Measurements from ENCODE around the gene SIGLEC8. TPM values are rescaled to one million over a fixed set of nuclear protein-coding genes. Genes with fewer than 3 reads are reported as not detected.

The SIGLEC8 gene
- total and polyA plus RNA-seq, 9 of the 15 experiments (the other 6 are each of a cell fraction or from before 2014, with no cell fraction given): 0.04 to 0.65 (median 0.39) TPM

- TF ChIP-seq, protein P1, sequence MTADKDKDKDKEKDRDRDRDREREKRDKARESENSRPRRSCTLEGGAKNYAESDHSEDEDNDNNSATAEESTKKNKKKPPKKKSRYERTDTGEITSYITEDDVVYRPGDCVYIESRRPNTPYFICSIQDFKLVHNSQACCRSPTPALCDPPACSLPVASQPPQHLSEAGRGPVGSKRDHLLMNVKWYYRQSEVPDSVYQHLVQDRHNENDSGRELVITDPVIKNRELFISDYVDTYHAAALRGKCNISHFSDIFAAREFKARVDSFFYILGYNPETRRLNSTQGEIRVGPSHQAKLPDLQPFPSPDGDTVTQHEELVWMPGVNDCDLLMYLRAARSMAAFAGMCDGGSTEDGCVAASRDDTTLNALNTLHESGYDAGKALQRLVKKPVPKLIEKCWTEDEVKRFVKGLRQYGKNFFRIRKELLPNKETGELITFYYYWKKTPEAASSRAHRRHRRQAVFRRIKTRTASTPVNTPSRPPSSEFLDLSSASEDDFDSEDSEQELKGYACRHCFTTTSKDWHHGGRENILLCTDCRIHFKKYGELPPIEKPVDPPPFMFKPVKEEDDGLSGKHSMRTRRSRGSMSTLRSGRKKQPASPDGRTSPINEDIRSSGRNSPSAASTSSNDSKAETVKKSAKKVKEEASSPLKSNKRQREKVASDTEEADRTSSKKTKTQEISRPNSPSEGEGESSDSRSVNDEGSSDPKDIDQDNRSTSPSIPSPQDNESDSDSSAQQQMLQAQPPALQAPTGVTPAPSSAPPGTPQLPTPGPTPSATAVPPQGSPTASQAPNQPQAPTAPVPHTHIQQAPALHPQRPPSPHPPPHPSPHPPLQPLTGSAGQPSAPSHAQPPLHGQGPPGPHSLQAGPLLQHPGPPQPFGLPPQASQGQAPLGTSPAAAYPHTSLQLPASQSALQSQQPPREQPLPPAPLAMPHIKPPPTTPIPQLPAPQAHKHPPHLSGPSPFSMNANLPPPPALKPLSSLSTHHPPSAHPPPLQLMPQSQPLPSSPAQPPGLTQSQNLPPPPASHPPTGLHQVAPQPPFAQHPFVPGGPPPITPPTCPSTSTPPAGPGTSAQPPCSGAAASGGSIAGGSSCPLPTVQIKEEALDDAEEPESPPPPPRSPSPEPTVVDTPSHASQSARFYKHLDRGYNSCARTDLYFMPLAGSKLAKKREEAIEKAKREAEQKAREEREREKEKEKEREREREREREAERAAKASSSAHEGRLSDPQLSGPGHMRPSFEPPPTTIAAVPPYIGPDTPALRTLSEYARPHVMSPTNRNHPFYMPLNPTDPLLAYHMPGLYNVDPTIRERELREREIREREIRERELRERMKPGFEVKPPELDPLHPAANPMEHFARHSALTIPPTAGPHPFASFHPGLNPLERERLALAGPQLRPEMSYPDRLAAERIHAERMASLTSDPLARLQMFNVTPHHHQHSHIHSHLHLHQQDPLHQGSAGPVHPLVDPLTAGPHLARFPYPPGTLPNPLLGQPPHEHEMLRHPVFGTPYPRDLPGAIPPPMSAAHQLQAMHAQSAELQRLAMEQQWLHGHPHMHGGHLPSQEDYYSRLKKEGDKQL (CRISPR knock-in tag; IDR thresholded peaks at IDR 0.05; ENCODE audit: borderline replicate concordance): peak; percentile 69; the same call in 1 of the 2 replicates
- TF ChIP-seq, protein P2, sequence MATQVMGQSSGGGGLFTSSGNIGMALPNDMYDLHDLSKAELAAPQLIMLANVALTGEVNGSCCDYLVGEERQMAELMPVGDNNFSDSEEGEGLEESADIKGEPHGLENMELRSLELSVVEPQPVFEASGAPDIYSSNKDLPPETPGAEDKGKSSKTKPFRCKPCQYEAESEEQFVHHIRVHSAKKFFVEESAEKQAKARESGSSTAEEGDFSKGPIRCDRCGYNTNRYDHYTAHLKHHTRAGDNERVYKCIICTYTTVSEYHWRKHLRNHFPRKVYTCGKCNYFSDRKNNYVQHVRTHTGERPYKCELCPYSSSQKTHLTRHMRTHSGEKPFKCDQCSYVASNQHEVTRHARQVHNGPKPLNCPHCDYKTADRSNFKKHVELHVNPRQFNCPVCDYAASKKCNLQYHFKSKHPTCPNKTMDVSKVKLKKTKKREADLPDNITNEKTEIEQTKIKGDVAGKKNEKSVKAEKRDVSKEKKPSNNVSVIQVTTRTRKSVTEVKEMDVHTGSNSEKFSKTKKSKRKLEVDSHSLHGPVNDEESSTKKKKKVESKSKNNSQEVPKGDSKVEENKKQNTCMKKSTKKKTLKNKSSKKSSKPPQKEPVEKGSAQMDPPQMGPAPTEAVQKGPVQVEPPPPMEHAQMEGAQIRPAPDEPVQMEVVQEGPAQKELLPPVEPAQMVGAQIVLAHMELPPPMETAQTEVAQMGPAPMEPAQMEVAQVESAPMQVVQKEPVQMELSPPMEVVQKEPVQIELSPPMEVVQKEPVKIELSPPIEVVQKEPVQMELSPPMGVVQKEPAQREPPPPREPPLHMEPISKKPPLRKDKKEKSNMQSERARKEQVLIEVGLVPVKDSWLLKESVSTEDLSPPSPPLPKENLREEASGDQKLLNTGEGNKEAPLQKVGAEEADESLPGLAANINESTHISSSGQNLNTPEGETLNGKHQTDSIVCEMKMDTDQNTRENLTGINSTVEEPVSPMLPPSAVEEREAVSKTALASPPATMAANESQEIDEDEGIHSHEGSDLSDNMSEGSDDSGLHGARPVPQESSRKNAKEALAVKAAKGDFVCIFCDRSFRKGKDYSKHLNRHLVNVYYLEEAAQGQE (IDR thresholded peaks at IDR 0.05; ENCODE audit: borderline replicate concordance): peak; percentile 100
- TF ChIP-seq, protein P2 (CRISPR knock-in tag; IDR thresholded peaks at IDR 0.05; ENCODE audit: low read depth): peak; percentile 100
- peak; percentile 46 for TF ChIP-seq ZNF146 (CRISPR knock-in tag; IDR thresholded peaks at IDR 0.05; ENCODE audit: unreplicated experiment)
- 0 out of 2 replicates have a peak, but pooled peaks have one; percentile 8 for TF ChIP-seq ZBED1 (IDR thresholded peaks at IDR 0.05)
- peak; percentile 81 for TF ChIP-seq ZNF766 (CRISPR knock-in tag; conservative IDR thresholded peaks at IDR 0.05)
- peak; percentile 72 for TF ChIP-seq CXXC5 (CRISPR knock-in tag; IDR thresholded peaks at IDR 0.05)
- peak; percentile 98 to 100 for TF ChIP-seq RAD21 (CRISPR knock-in tag; conservative IDR thresholded peaks at IDR 0.05 in 1 of 2, IDR thresholded peaks at IDR 0.05 in 1 of 2)
- no peak for TF ChIP-seq ZNF184 (CRISPR knock-in tag; IDR thresholded peaks at IDR 0.05)
- TF ChIP-seq ZSCAN32 (CRISPR knock-in tag; IDR thresholded peaks at IDR 0.05): no peak
- TF ChIP-seq ZKSCAN1 (IDR thresholded peaks at IDR 0.05; ENCODE audit: low read depth, low read length): 0 out of 2 replicates have a peak, but pooled peaks have one; percentile 27
- TF ChIP-seq, protein P3, sequence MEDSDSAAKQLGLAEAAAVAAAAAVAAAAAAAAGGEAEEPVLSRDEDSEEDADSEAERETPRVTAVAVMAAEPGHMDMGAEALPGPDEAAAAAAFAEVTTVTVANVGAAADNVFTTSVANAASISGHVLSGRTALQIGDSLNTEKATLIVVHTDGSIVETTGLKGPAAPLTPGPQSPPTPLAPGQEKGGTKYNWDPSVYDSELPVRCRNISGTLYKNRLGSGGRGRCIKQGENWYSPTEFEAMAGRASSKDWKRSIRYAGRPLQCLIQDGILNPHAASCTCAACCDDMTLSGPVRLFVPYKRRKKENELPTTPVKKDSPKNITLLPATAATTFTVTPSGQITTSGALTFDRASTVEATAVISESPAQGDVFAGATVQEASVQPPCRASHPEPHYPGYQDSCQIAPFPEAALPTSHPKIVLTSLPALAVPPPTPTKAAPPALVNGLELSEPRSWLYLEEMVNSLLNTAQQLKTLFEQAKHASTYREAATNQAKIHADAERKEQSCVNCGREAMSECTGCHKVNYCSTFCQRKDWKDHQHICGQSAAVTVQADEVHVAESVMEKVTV (CRISPR knock-in tag; IDR thresholded peaks at IDR 0.05): peak; percentile 97
- no peak for TF ChIP-seq CREB1 (IDR thresholded peaks at IDR 0.05)
- peak; percentile 77 for TF ChIP-seq CREB1 (CRISPR knock-in tag; IDR thresholded peaks at IDR 0.05)
These were observed 36.2 kb downstream of the SIGLEC8 start (continued) for GRCh38 chr19:51422053-51422448.

Data from K562 (cell line).